ENCODE data around the gene CYB5R2. TPM values are rescaled to one million over a fixed set of nuclear protein-coding genes. Genes with fewer than 3 reads are reported as not detected.

The CYB5R2 gene
- total RNA-seq, 1 experiment from 2014 or later = 1.1 TPM

GRCh38 chr11:7638710-7639642 is 34.3 kb downstream of the CYB5R2 start:
- DNase-seq (ENCODE audit: low read depth) = no peak

DNA sequence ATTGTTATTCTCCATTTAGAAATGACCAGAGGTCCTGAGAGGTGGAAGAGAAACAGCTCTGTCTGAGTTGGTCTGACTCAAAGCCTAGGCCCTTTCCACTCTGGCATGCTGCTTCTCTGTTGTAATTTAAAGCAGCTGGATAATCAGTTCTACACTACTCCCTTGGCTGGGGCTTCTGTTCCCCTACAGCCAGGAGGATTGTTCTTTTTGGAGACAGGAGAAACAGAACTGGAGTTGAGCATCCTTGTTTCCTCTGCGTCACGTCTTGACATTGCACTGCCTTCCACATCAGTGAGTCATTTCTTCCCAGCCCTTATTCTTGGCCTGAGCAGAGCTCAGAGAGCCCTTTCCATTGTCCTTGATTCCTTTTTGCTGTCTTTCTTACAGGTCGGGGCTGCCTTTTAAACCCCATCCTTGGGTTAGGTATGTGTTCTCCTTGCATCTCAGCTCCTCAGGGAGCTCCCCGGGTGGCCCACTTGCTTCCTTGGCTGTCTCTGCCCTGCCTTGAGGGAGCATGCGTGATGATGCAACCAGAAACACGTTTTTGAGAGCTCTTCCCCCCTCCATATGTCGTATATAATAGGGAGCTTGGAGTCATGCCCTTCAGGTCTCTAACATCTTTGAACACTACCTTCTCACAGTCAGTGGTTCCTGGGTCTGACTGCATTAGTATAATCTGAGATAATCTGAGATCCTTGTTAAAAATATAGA is 35.7 kb downstream of the CYB5R2 start:
- no peak for DNase-seq (ENCODE audit: low read depth)

GRCh38 chr11:7636350-7636749 is 37.0 kb downstream of the CYB5R2 start:
- DNase-seq (ENCODE audit: low read depth) = no peak

DNA sequence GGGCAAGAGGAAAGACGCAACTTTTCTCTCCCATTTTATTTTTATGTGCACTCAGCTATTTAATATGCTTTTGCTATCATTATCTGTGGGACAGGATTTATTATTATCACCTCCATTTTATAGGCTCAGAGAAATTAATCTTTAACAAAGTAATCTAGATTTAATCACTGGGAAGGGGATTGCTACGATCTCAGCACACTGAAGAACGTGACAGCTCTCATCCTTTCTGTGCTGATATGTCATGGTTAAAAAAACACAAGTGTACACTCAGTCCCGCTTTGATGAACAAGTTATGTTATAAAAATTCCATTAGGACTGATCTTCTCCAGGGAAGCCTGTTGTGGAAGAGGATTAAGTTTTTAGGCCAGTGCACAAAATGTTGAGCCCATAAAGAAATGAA is 37.6 kb downstream of the CYB5R2 start:
- DNase-seq (ENCODE audit: low read depth) = no peak

GRCh38 chr11:7635137-7635536 is 38.2 kb downstream of the CYB5R2 start:
- no peak for DNase-seq (ENCODE audit: low read depth)

- DNase-seq (ENCODE audit: low read depth) = no peak
Measured at GRCh38 chr11:7632211-7632610, 41.1 kb downstream of the CYB5R2 start.

DNA sequence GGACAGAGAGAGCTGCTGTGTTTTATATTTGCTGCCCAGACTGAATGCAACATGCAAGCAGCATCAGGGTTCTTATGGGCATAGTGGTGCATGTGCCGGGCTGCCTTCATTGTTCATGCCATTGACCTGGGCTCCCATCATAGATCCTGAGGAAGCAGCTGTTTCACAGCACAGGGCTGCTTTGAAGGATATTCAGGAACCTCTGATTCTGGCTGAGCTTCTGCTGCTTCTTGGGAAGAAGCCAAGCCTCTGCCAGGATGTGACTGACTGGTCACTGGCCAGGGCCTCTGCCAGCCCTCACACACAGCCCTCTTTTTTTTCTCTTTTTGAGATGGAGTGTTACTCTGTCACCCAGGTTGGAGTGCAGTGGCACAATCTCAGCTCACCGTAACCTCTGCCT is 43.3 kb downstream of the CYB5R2 start:
- DNase-seq (ENCODE audit: low read depth) = no peak

- no peak for DNase-seq (ENCODE audit: low read depth)
Measured at GRCh38 chr11:7628660-7629059, 44.6 kb downstream of the CYB5R2 start.

DNA sequence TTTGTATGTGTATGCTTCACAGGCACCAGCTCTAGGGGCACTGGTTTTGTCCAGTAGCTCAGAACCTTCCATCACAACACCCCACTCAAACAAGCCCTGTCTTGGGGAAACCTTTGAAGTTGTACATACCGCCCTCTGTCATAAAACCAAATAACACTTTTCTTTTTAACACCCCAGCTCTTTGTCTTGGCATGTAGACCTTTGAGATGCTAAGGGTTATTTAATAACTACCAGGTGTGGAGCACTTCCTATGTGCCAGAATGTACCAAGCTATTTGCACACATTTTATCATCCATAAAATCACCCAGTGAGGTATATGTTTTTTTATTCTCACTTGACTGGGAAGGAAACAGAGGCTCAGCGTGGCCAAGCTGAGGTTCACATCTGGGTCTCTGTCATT is 50.6 kb downstream of the CYB5R2 start:
- DNase-seq (ENCODE audit: low read depth) = no peak

DNA sequence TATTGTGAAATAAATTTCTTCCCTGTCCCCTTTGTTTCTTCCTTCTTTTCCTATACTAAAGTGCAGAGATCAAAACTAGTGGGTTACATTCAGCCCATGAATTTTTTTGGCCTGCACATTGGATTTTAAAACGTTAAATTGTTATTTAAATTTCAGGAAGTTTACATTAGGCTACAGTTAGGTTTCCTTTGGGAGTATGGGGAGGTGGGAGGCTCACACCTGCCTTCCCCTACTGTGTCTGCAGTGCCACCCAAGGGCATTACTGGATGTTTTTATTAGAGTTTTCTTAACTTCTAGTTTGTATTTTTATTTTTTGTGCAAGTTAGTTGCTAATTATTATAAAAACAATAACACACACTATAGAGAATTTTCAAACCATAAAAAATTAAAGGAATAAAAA is 51.7 kb downstream of the CYB5R2 start:
- DNase-seq (ENCODE audit: low read depth) = no peak

DNA sequence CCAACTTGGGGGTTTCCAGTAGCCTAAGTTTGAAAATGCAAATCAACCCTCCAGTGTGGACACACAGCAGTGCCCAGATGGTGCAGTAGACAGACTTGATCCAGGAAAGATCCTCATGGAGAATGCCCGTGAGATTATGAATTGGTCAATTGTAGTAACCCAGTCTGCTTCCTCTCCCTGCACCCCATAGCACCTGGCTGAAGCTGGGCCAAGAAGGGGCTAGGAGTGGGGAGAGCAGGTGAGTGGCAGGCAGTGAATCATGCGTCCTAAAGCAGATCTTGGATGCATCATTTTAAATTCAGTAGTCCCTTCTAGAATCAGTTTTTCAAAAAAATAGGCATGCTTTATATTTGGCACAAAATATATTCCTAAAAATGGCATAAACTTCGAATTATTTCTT is 52.2 kb downstream of the CYB5R2 start:
- DNase-seq (ENCODE audit: low read depth) = no peak

- DNase-seq (ENCODE audit: low read depth) = no peak
Measured at GRCh38 chr11:7619322-7619721, 54.0 kb downstream of the CYB5R2 start.

GRCh38 chr11:7617032-7617431 is 56.3 kb downstream of the CYB5R2 start:
- DNase-seq (ENCODE audit: low read depth) = no peak

Other genes starting within 250 kb of the CYB5R2 start
- not detected in 2 replicates for gene OLFML1, start 188.0 kb downstream of the CYB5R2 start, total RNA-seq (2014; rRNA removed; shearing (Covaris generic))
- gene PPFIBP2, start 159.5 kb downstream of the CYB5R2 start, total RNA-seq (2014; rRNA removed; shearing (Covaris generic)) = 1.3 and 6.5 TPM in 2 replicates
- 0.10 TPM in 1 of 2 replicates, not detected in the other for gene OVCH2, start 33.0 kb upstream of the CYB5R2 start, total RNA-seq (2014; rRNA removed; shearing (Covaris generic))
- not detected in 2 replicates for gene OR5P2, start 123.4 kb upstream of the CYB5R2 start, total RNA-seq (2014; rRNA removed; shearing (Covaris generic))
- not detected in 2 replicates for gene OR5P3, start 157.3 kb upstream of the CYB5R2 start, total RNA-seq (2014; rRNA removed; shearing (Covaris generic))